ENCODE results near the gene TTC9.

GRCh38 chr14:70624972-70625371 is 16.7 kb upstream of the TTC9 start:
- no peak for TF ChIP-seq ISL1 (CRISPR knock-in tag; IDR thresholded peaks at IDR 0.05)
- TF ChIP-seq, protein P1, sequence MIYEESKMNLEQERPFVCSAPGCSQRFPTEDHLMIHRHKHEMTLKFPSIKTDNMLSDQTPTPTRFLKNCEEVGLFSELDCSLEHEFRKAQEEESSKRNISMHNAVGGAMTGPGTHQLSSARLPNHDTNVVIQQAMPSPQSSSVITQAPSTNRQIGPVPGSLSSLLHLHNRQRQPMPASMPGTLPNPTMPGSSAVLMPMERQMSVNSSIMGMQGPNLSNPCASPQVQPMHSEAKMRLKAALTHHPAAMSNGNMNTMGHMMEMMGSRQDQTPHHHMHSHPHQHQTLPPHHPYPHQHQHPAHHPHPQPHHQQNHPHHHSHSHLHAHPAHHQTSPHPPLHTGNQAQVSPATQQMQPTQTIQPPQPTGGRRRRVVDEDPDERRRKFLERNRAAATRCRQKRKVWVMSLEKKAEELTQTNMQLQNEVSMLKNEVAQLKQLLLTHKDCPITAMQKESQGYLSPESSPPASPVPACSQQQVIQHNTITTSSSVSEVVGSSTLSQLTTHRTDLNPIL (CRISPR knock-in tag; IDR thresholded peaks at IDR 0.05; ENCODE audit: low read depth), result no peak
- TF ChIP-seq TOX (CRISPR knock-in tag; IDR thresholded peaks at IDR 0.05; ENCODE audit: borderline replicate concordance), result no peak
